ENCODE data around the gene MSANTD1. TPM values are rescaled to one million over a fixed set of nuclear protein-coding genes. Genes with fewer than 3 reads are reported as not detected.

Gene MSANTD1
- total and polyA plus RNA-seq, 10 of the 15 experiments (the other 5 are each of a cell fraction or from before 2014, with no cell fraction given), result 0.07 to 0.87 (median 0.22) TPM; not detected in 2

GRCh38 chr4:3285558-3286334, 36.8 kb downstream of the MSANTD1 start (continued):
- TF ChIP-seq SP1 (IDR thresholded peaks at IDR 0.05; ENCODE audit: low read depth, low read length) (no peak), EED (IDR thresholded peaks at IDR 0.05; ENCODE audit: low read depth) (no peak; the same call in 1 of the 2 replicates), ZNF24 (IDR thresholded peaks at IDR 0.05) (no peak), EP300 (IDR thresholded peaks at IDR 0.05; ENCODE audit: borderline replicate concordance in 1 of 2, control insufficient read depth in 1 of 2, low read depth in 2 of 2, low read length in 2 of 2) (peak; percentile 59 to 86; a peak in 2 of 4 replicates), MTA2 (IDR thresholded peaks at IDR 0.05; ENCODE audit: low read depth) (peak; percentile 56; the same call in 1 of the 2 replicates), RAD21 (IDR thresholded peaks at IDR 0.05; ENCODE audit: insufficient read depth, low read depth, low read length) (0 out of 2 replicates have a peak, but pooled peaks have one; percentile 10), ZNF687 (IDR thresholded peaks at IDR 0.05) (no peak), CREM (IDR thresholded peaks at IDR 0.05; ENCODE audit: low read depth) (0 out of 2 replicates have a peak, but pooled peaks have one; percentile 40), IKZF2 (IDR thresholded peaks at IDR 0.05) (no peak; a peak in 1 of 4 replicates), JUND (IDR thresholded peaks at IDR 0.05; ENCODE audit: low read depth, low read length) (no peak)
